Islet of Langerhans (tissue), 1 donor: ENCODE data around the gene ACIN1.

Source experiments
- FAIRE-seq: peaks from one replicate; lab custom pipeline; 2011; peaks lifted over from hg19 to GRCh38; lab: Jason Lieb, UNC

ACIN1 gene, protein sequence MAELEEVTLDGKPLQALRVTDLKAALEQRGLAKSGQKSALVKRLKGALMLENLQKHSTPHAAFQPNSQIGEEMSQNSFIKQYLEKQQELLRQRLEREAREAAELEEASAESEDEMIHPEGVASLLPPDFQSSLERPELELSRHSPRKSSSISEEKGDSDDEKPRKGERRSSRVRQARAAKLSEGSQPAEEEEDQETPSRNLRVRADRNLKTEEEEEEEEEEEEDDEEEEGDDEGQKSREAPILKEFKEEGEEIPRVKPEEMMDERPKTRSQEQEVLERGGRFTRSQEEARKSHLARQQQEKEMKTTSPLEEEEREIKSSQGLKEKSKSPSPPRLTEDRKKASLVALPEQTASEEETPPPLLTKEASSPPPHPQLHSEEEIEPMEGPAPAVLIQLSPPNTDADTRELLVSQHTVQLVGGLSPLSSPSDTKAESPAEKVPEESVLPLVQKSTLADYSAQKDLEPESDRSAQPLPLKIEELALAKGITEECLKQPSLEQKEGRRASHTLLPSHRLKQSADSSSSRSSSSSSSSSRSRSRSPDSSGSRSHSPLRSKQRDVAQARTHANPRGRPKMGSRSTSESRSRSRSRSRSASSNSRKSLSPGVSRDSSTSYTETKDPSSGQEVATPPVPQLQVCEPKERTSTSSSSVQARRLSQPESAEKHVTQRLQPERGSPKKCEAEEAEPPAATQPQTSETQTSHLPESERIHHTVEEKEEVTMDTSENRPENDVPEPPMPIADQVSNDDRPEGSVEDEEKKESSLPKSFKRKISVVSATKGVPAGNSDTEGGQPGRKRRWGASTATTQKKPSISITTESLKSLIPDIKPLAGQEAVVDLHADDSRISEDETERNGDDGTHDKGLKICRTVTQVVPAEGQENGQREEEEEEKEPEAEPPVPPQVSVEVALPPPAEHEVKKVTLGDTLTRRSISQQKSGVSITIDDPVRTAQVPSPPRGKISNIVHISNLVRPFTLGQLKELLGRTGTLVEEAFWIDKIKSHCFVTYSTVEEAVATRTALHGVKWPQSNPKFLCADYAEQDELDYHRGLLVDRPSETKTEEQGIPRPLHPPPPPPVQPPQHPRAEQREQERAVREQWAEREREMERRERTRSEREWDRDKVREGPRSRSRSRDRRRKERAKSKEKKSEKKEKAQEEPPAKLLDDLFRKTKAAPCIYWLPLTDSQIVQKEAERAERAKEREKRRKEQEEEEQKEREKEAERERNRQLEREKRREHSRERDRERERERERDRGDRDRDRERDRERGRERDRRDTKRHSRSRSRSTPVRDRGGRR

DNA sequence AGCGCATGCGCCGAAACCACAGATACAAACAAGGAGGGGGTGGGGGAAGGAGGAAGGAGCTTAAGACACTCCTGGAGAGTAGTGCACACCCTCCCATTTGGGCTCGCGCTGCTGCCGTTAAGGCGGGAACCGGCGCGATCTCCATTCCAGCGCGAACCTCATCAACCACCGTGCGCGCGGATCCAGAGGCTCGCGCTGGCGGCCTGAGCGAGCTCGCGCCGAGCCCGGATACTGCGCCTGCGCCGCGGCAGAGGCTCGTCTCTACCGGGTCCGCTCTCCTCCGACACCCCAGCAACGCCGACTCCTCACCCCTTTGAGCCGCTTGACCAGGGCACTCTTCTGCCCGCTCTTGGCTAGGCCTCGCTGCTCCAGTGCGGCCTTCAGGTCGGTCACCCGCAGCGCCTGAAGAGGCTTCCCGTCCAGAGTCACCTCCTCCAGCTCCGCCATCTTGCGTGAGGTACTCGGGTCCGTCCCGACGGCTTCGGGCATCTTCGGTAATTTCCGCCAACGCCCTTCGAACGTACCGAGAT lies at the start of gene ACIN1:
ACIN1 (minus strand) TSS at position 471 of the 530 bp plus-strand sequence; CDS start at position 447, 24 bp downstream.
- FAIRE-seq = no peak

DNA sequence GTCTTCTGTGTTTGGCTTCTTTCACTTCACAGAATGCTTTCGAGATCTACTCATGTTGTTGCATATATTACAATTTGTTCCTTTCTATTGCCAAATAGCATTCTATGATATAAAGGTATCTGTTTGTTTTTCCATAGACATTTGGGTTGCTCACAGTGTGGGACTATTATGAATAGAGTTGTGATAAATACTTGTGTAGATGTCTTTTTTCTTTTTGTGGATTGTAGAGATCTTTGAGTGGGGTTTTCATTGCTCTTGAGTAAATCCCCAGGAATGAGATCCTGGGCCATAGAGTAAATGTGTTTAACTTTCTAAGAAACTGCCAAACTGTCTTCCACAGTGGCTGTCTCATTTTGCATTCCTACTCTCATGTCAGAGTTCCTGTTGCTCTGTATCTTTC lies 49.0 kb upstream of the ACIN1 start:
- no peak for FAIRE-seq

DNA sequence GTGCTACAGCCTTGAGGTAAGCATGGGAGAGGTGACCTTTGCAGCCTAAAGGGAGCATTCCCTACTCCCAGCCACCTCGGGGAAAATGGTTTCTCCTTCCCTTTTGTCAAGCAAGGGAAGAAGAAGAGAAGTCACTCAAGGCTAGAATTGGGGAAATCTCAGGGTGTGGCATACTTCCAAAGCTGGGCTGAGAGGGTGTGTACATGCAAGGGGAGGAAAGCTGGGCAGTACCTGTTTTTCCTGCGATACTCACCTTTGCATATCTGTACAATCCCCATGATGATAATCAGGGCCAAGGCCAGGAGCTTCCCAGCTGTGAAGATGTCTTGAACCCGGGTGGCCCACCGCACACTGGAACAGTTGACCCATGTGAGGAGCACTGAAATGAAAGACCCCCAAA lies 47.9 kb upstream of the ACIN1 start:
- no peak for FAIRE-seq

DNA sequence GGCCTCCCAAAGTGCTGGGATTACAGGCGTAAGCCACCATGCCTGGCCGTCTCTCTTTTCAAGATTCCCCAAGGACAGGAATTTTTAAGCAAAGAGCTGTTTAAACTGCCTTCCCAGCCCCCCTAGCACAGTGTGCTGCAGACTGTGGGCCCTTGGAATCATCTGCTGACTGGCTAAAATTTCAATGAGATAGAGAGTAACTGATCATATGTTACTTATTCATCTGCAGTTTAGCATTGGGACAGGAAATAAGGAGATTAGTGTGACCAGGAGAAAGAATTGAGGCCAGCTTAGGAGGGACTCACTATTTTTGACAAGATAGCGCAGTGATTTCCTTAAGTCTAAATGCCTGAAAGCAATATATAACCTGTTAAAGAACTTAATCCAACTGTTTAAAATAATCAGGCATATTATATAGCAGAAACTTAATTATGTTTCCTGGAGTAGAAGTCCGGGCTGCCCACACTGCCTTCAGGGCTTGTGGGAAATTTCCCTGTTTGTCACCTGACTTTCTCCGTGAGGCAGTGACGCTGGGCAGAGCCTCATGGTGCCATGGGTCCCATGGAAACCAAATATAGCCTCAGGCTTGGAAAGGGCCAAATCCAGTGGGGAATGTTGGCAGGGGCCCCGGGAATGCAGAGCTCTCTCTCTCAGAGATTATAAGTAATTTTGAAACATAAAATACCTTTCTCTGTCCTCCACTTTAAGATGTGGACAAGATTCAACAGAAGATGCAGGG lies 46.9 kb upstream of the ACIN1 start:
- FAIRE-seq = no peak

DNA sequence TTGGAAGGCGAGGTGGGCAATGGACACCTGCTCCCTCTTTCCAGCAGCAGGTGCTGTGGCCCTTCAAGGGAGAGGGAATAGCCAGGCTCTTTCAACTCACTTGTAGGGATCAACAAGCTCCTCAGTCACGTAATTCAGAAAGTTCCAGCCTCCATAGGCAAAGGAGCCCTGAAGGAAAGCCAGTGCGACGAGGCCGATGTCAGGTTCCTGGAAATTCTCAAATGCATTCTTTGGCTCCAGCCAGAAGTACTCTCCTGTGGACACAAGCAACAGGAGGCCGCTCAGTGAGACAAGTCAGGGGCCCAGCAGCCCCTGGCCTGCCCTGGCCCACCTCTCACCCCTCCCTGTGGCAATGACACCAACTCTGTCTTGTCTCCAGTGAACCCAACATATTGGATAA lies 45.4 kb upstream of the ACIN1 start:
- no peak for FAIRE-seq

- no peak for FAIRE-seq
These were observed 44.9 kb upstream of the ACIN1 start for GRCh38 chr14:23139874-23140273.

GRCh38 chr14:23137813-23138535 lies 43.0 kb upstream of the ACIN1 start:
- no peak for FAIRE-seq

DNA sequence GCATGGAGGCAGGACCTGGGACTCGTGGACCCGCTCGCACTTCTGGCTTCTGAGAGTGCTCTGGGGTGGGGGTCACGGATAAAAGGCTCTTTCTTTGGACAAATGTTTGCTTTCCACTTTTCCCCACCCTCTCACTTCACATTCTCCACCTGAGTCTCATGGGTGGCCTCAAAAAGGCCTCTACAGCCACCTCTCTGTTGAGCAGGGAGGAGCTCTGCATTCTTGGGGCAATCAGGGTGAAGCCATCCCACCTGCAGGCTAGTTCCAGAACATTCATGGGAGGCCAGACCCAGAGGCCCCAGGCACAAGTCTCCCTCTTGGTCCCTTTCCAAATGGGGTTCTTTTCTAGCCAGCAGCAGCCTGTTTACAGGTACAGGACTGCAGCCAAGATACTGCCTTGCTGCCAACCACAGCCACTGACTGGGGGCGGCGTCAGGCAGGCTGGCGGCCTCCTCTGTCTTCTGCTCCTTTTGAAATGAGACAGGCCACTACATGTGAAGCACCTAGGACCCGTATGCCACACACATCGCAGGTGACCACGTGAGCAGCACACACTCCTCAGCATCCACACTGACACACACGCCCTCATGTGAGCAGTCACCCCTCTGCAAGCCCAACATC lies 42.4 kb upstream of the ACIN1 start:
- no peak for FAIRE-seq

DNA sequence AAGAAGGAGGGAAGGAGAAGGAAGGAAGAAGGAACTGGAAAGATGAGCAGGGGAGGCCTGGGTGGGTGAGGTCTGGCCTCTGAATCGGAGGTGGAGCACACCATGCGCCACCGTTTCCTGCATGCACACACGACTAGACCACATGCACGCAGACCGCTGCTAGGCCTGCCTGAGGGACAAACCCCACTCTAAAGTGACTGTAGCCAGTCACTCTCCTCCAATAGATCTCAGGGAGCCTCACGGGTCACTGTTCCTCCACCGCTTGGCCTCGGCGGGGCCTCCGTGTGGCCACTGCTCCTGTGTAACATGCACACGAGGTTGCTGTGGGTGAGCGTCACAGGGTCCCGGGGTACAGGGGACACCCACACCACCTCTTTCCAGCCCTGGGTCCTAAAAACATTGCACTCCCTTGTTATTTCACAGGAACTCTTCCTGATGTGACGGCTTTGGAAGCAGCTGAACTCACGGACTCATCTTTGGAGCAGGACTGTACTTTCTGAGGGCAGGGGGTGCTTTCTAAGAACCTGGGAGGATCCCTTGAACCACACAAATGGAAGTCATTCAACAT lies 41.7 kb upstream of the ACIN1 start:
- FAIRE-seq = no peak

- no peak for FAIRE-seq
These were observed 38.0 kb upstream of the ACIN1 start for GRCh38 chr14:23132970-23133369.

DNA sequence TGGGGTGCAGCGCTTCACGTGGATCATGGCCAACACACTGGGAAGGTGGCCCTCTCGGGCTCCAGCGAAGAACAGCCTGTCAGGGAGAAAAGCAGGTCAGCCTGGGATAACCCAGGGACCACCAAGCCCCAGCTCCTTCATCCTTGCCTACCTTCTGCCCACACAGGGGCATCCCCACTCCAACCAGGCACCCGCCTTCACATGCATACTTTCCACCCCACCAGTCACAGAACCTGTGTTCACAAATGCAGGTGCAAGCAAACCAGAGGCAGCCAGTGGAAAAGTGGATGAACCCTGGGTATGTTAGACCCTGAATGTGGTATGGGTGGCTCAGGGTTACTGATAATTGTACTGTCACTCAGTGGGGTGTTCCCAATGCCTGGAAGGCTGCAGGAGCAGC lies 36.5 kb upstream of the ACIN1 start:
- no peak for FAIRE-seq

- FAIRE-seq = no peak
These were observed 35.9 kb upstream of the ACIN1 start for GRCh38 chr14:23130871-23131270.

DNA sequence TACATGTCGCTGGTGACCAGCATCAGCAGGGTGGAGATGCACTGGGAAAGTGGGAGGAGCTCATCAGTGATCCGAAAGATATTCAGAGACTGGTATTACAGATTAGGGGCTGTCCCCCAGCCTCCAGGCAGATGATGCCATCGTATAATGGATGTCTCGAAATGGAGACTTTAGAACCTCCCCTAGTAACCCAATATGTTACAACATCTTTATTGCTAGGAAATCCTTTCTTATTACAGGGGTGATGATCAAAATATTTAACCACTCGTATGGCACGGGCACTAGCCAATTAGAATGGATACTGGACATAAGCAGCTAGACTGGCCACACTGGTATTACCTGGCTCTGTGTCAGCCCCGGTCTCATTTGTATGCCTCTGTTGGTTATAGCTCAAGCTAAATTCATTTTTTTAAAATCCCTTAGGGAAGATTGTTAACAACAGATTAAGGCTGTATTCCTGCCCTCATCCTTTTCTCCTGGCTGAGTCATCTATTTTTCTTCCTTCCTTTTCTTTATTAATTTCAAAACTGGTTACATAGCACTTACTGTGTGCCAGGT lies 34.9 kb upstream of the ACIN1 start:
- no peak for FAIRE-seq

- FAIRE-seq = no peak
These were observed 34.2 kb upstream of the ACIN1 start for GRCh38 chr14:23128969-23129758.

DNA sequence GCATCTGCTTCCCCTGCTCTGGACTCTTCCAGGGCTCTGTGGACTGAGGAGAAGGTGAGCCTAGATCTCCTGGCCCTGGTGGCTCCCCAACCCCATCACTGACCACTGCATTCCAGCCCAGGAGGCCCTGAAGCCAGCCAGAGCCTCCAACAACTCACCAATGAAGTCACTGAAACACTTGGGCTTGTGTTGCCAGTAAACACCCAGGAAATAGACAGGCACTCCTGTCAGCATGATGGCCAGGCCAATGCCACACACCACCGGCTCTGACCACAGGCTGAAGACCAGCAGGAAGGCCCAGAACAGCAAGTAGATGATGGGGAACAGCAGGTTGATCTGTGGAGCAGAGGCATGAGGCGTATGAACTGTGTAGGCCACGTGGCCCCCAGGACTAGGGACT lies 32.9 kb upstream of the ACIN1 start:
- no peak for FAIRE-seq

- no peak for FAIRE-seq
These were observed 31.8 kb upstream of the ACIN1 start for GRCh38 chr14:23126548-23127278.

- no peak for FAIRE-seq
These were observed 31.1 kb upstream of the ACIN1 start for GRCh38 chr14:23125933-23126524.

DNA sequence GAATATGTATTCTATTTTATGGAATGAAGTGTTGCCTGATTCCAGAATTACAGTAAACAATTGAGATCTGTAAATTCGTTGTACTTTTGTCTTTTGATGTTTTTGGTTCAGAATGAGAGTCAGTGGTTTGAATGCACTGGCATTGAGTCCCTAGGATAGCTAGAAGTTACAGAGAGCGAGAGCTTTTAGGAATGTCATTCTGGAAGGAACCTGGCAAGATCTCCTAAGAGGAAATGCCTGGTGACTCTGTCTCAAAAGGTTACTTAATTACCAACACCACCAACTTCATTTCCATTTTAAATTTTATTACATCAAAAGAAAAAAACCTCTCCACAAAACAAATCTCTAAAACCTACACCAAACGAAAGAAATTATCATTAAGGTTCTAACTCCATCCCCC lies 30.1 kb upstream of the ACIN1 start:
- FAIRE-seq = no peak
